Eye (tissue), 1 donor: ENCODE results near the gene SNRPA1.

Experiments used
- DNase-seq: peaks from one replicate; pipeline ENCODE4 v3.0.0-alpha.2; 2015

Gene SNRPA1

DNA sequence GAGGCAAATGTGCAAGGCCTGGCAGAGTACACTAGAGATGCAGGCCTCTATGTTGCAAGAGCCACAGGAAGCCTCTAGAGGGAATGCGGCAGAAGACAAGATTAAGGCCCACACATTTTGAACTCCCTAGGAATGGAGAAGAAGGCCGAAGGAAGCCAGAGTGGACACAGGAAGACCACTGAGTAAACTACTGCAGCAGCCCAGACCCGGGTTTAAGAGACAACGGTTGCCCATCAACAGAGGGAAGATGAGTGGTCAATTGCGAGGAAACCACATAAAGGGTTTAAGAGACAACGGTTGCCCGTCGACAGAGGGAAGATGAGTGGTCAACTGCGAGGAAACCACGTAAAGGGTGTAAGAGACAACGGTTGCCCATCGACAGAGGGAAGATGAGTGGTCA is 57.8 kb downstream of the SNRPA1 start:
- DNase-seq = no peak

DNA sequence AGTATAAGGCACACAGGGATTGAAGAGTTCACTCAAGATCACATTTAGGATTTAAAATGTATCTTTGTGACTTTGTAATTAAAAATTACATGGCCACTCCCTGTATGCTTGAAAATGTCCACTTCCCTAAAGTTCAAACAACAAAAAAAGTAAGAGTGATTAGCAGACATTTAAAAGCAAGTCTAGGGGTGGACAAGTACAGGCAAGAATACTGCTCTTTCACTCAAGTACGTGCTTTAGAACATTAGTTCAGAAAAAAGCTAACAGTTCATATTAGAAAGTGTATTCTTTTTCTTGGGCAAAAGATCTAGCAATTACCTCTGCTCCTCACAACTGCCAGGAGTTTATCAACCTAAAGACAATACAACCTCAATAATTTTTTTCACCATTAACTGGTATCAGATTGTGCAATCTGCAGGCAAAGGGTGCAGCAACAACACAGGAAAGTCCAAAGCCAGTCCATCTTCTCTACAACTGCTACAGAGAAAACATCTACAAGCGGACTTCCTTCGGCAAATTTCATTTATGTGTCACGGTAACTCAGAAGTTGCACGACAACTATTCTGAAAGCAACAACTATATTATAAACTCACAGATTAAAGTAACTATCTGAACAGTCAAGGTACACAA is 61.3 kb downstream of the SNRPA1 start:
- no peak for DNase-seq

GRCh38 chr15:101232677-101233076 is 62.4 kb downstream of the SNRPA1 start:
- no peak for DNase-seq
